K562 (cell line): Measurements from ENCODE around the gene CRLF1. TPM values are rescaled to one million over a fixed set of nuclear protein-coding genes. Genes with fewer than 3 reads are reported as not detected.
A peak's percentile ranks its signal among the peaks of the same experiment; 100 is the strongest.

Experiments
- ARID2 ChIP-seq: fragments of 450-650 bp; IDR thresholded peaks from 2 replicates; pipeline ENCODE4 v1.6.1; 2017; ENCODE audit warnings: antibody characterized with exemption, mild to moderate bottlenecking
- COPS2 ChIP-seq: fragments of 450-650 bp; conservative IDR thresholded peaks from 2 replicates; pipeline ENCODE4 v1.6.1; 2016; ENCODE audit warnings: mild to moderate bottlenecking, moderate library complexity
- GTF2F1 ChIP-seq: IDR thresholded peaks from 2 replicates; pipeline ENCODE4 v1.6.1; 2011; ENCODE audit warnings: low read depth, low read length, improper control_type of control experiment
- HNRNPLL ChIP-seq: fragments of 200-400 bp; formaldehyde crosslinking; IDR thresholded peaks from 2 replicates; pipeline ENCODE4 v1.6.1; 2017; ENCODE audit warnings: low read length, low read depth, mild to moderate bottlenecking; ENCODE audit not compliant: poor library complexity, severe bottlenecking
- KDM5B ChIP-seq: fragments of 200-600 bp; sonication (generic); IDR thresholded peaks from 2 replicates; pipeline ENCODE4 v1.6.1; 2012; ENCODE audit warnings: low read depth, mild to moderate bottlenecking, moderate library complexity, low read length, control low read depth, inconsistent platforms; ENCODE audit not compliant: insufficient replicate concordance
- PHB ChIP-seq: fragments of 250-450 bp; sonication (Bioruptor Pico); IDR thresholded peaks from 2 replicates; pipeline ENCODE4 v1.5.0; 2021
- PHF20 ChIP-seq: fragments of 450-650 bp; IDR thresholded peaks from 2 replicates; pipeline ENCODE4 v1.6.1; 2018; ENCODE audit not compliant: partially characterized antibody
- PTTG1 ChIP-seq: fragments of 450-650 bp; IDR thresholded peaks from 2 replicates; pipeline ENCODE4 v1.6.1; 2016; ENCODE audit warnings: low read depth, mild to moderate bottlenecking, missing genetic modification characterization, missing compliant biosample characterization
- RAD21 ChIP-seq, 2 experiments: fragments of 250-450 bp in 1 of 2; fragments of 450-650 bp in 1 of 2; sonication (Bioruptor Pico) in 1 of 2; formaldehyde crosslinking in 1 of 2; IDR thresholded peaks in 1 of 2; conservative IDR thresholded peaks in 1 of 2; 2 replicates each; pipeline versions ENCODE4 v1.4.0 to v1.8.0; 2020 to 2022; ENCODE audit warnings: mild to moderate bottlenecking in 2 of 2, moderate library complexity in 1 of 2
- RBM25 ChIP-seq: fragments of 200-400 bp; formaldehyde crosslinking; IDR thresholded peaks from 2 replicates; pipeline ENCODE4 v1.6.1; 2018; ENCODE audit warnings: low read length, low read depth, moderate library complexity; ENCODE audit not compliant: severe bottlenecking
- RFX7 ChIP-seq: fragments of 250-450 bp; sonication (Bioruptor Pico); IDR thresholded peaks from 2 replicates; pipeline ENCODE4 v1.5.1; 2021; ENCODE audit warnings: mild to moderate bottlenecking
- SAP30 ChIP-seq: fragments of 200-600 bp; sonication (generic); IDR thresholded peaks from 2 replicates; pipeline ENCODE4 v1.6.1; 2012; ENCODE audit warnings: borderline replicate concordance, low read depth, mild to moderate bottlenecking, moderate library complexity, low read length, control low read depth, inconsistent platforms; ENCODE audit not compliant: insufficient read depth, poor library complexity, severe bottlenecking
- SMARCC2 ChIP-seq: fragments of 450-650 bp; IDR thresholded peaks from 2 replicates; pipeline ENCODE4 v1.6.1; 2017; ENCODE audit warnings: antibody characterized with exemption, moderate library complexity, mild to moderate bottlenecking, low read depth
- TEAD1 ChIP-seq, 2 experiments: fragments of 450-650 bp in 1 of 2; sonication (generic) in 1 of 2; formaldehyde crosslinking; IDR thresholded peaks; 2 replicates each; pipeline versions ENCODE4 v1.4.0 to v1.8.0; 2020 to 2022; ENCODE audit warnings: mild to moderate bottlenecking in 2 of 2, missing genetic modification reagents in 1 of 2
- ZNF445 ChIP-seq: fragments of 250-450 bp; sonication (Bioruptor Pico); IDR thresholded peaks from 2 replicates; pipeline ENCODE4 v1.4.0; 2020; ENCODE audit warnings: low read depth, mild to moderate bottlenecking, moderate library complexity
- ZSCAN29 ChIP-seq: fragments of 450-650 bp; IDR thresholded peaks from 2 replicates; pipeline ENCODE4 v1.6.1; 2017
- polyA plus RNA-seq, 8 experiments: library from polyadenylated mRNA; depleted of rRNA in 4 of 8; stranded (reverse) in 5 of 8; unstranded in 3 of 8; fragments of >200 nt; fragmentation: Nextera tagmentation in 2 of 8; fragmentation: Illumina TruSeq in 1 of 8; extraction: Ambion mirVana in 2 of 8; extraction: Trizol in 1 of 8; gene quantifications; 2 replicates each; pipeline versions ENCODE4 v1.2.1 to v1.2.3, GENCODE V29; 2011 to 2014; ENCODE audit warnings: inconsistent platforms in 1 of 8, missing spikeins in 1 of 8
- total RNA-seq, 7 experiments: library from RNA; depleted of rRNA in 6 of 7; stranded (reverse); fragments of >200 nt in 6 of 7; fragmentation: Illumina TruSeq in 2 of 7; extraction: Trizol in 2 of 7; gene quantifications; 2 replicates each; pipeline versions ENCODE4 v1.2.1 to v1.2.3, GENCODE V29; 2011 to 2021; ENCODE audit warnings: low replicate concordance in 1 of 7
- TF ChIP-seq, protein P1 (sequence below), 3 experiments: fragments of 200-800 bp in 1 of 3; fragments of 250-450 bp in 1 of 3; fragments of 450-650 bp in 1 of 3; sonication (Bioruptor Pico) in 1 of 3; sonication (Bioruptor generic) in 1 of 3; formaldehyde crosslinking in 1 of 3; IDR thresholded peaks; 2 replicates each; pipeline versions ENCODE4 v1.6.1 to v1.8.0; 2016 to 2022; ENCODE audit warnings: mild to moderate bottlenecking in 2 of 3, missing genetic modification characterization in 2 of 3, missing compliant biosample characterization in 1 of 3, moderate library complexity in 1 of 3
- TF ChIP-seq, protein P2 (sequence below): sonication (generic); formaldehyde crosslinking; IDR thresholded peaks from 2 replicates; pipeline ENCODE4 v1.8.0; 2022; ENCODE audit warnings: missing genetic modification reagents, mild to moderate bottlenecking, moderate library complexity, borderline replicate concordance
- TF ChIP-seq, protein P3 (sequence below), 2 experiments: fragments of 450-650 bp in 1 of 2; sonication (generic) in 1 of 2; formaldehyde crosslinking; conservative IDR thresholded peaks; 2 replicates each; pipeline versions ENCODE4 v1.4.0 to v1.8.1; 2020 to 2022; ENCODE audit warnings: mild to moderate bottlenecking in 1 of 2, missing genetic modification reagents in 1 of 2

The CRLF1 gene
- total and polyA plus RNA-seq, 9 of the 15 experiments (the other 6 are each of a cell fraction or from before 2014, with no cell fraction given), result 0.85 to 3.6 (median 1.7) TPM

DNA sequence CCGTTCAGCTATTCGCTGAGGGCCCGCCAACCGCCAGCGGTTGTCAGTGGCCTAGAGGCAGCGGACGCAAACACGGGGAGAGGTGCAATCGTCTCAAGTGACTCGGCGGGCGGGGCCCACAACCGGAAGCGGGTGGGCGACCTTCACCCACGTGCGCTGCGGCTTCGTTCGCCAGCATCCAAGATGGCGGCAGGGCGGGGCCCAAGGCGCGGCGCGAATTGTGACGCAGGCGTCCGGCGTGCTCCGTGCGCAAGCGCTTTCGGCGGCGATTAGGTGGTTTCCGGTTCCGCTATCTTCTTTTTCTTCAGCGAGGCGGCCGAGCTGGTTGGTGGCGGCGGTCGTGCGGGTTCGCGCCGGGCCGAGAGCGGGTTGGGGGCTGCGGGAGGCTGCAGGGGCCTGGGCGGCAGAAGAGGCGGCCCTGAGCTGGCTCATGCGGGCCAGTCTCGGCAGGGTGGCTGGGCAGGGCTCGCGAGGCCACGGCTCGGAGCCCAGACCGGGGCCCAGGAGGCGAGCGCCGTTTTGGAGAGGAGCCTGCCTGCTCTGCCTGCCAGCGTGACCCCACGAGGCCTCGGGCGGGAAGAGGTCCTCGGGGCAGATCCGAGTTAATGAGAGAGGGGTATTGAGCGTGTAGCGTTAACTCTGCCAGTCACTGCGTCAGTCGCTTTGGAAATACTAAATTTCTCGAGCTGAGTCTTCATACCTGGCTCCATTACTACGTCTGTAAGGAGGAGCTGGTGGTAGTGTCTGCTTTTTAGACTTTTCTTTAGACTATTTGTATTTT, 34.8 kb downstream of the CRLF1 start, which contains the start of gene UBA52 (continued):
- TF ChIP-seq, protein P1, sequence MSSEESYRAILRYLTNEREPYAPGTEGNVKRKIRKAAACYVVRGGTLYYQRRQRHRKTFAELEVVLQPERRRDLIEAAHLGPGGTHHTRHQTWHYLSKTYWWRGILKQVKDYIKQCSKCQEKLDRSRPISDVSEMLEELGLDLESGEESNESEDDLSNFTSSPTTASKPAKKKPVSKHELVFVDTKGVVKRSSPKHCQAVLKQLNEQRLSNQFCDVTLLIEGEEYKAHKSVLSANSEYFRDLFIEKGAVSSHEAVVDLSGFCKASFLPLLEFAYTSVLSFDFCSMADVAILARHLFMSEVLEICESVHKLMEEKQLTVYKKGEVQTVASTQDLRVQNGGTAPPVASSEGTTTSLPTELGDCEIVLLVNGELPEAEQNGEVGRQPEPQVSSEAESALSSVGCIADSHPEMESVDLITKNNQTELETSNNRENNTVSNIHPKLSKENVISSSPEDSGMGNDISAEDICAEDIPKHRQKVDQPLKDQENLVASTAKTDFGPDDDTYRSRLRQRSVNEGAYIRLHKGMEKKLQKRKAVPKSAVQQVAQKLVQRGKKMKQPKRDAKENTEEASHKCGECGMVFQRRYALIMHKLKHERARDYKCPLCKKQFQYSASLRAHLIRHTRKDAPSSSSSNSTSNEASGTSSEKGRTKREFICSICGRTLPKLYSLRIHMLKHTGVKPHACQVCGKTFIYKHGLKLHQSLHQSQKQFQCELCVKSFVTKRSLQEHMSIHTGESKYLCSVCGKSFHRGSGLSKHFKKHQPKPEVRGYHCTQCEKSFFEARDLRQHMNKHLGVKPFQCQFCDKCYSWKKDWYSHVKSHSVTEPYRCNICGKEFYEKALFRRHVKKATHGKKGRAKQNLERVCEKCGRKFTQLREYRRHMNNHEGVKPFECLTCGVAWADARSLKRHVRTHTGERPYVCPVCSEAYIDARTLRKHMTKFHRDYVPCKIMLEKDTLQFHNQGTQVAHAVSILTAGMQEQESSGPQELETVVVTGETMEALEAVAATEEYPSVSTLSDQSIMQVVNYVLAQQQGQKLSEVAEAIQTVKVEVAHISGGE (CRISPR knock-in tag; IDR thresholded peaks at IDR 0.05), result peak in 1 of 3 experiments; percentile 82; a peak in 1 of 6 replicates
- no peak for TF ChIP-seq PTTG1 (tag)
- TF ChIP-seq ZNF445 (CRISPR knock-in tag), result no peak
- no peak for TF ChIP-seq ZSCAN29
- TF ChIP-seq, protein P2, sequence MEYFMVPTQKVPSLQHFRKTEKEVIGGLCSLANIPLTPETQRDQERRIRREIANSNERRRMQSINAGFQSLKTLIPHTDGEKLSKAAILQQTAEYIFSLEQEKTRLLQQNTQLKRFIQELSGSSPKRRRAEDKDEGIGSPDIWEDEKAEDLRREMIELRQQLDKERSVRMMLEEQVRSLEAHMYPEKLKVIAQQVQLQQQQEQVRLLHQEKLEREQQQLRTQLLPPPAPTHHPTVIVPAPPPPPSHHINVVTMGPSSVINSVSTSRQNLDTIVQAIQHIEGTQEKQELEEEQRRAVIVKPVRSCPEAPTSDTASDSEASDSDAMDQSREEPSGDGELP (CRISPR knock-in tag), result peak; percentile 95
- TF ChIP-seq GTF2F1, result peak; percentile 67; the same call in 1 of the 2 replicates
- peak; percentile 79 for TF ChIP-seq HNRNPLL
- TF ChIP-seq COPS2, result no peak
- peak; percentile 71 for TF ChIP-seq SAP30
- no peak for TF ChIP-seq ARID2
- peak; percentile 90 for TF ChIP-seq KDM5B
- TF ChIP-seq, protein P3, sequence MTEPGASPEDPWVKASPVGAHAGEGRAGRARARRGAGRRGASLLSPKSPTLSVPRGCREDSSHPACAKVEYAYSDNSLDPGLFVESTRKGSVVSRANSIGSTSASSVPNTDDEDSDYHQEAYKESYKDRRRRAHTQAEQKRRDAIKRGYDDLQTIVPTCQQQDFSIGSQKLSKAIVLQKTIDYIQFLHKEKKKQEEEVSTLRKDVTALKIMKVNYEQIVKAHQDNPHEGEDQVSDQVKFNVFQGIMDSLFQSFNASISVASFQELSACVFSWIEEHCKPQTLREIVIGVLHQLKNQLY (CRISPR knock-in tag; conservative IDR thresholded peaks at IDR 0.05), result no peak
- no peak for TF ChIP-seq SMARCC2
- TF ChIP-seq PHB (CRISPR knock-in tag), result peak; percentile 73; the same call in 1 of the 2 replicates
- no peak for TF ChIP-seq RBM25
- no peak for TF ChIP-seq RAD21 (CRISPR knock-in tag; conservative IDR thresholded peaks at IDR 0.05 in 1 of 2, IDR thresholded peaks at IDR 0.05 in 1 of 2)
- no peak for TF ChIP-seq RFX7 (CRISPR knock-in tag)
- 0 out of 4 replicates have a peak, but pooled peaks of 1 of the 2 experiments have one; percentile 50 for TF ChIP-seq TEAD1 (CRISPR knock-in tag; IDR thresholded peaks at IDR 0.05)
- peak; percentile 62 for TF ChIP-seq PHF20
